Stomach (tissue), 9 donors: ENCODE measurements around the gene NPAT. TPM values are rescaled to one million over a fixed set of nuclear protein-coding genes. Genes with fewer than 3 reads are reported as not detected.
"Not testable (repeated sequence)": the region's sequence is repeated elsewhere in the genome, so short reads cannot be mapped to it uniquely, and the experiment has no call there.

ENCODE experiments used
- DNase-seq, 2 donors: peaks; one replicate each; pipeline versions ENCODE4 v3.0.0 to v3.0.0-alpha.2; 2013 to 2019
- H3K27ac ChIP-seq, 5 donors: fragments of 200-600 bp in 4 of 5; sonication (generic) in 4 of 5; one replicate each; pipeline ENCODE4 v1.5.1; 2013 to 2019; ENCODE audit warnings: mild to moderate bottlenecking in 1 of 5, moderate library complexity in 1 of 5
- H3K27me3 ChIP-seq, 3 donors: fragments of 200-600 bp; sonication (generic); one replicate each; pipeline ENCODE4 v1.5.1; 2017 to 2019; ENCODE audit warnings: mixed run types in 1 of 3
- H3K36me3 ChIP-seq, 4 donors: fragments of 200-600 bp; sonication (generic); 1 replicate in 3 of 4; 2 replicates in 1 of 4; pipeline ENCODE4 v1.5.1; 2016 to 2019
- H3K4me1 ChIP-seq, 4 donors: fragments of 200-600 bp; sonication (generic); one replicate each; pipeline ENCODE4 v1.5.1; 2016 to 2019
- H3K4me3 ChIP-seq, 4 donors: fragments of 200-600 bp; sonication (generic) in 3 of 4; one replicate each; pipeline ENCODE4 v1.5.1; 2016 to 2019; ENCODE audit warnings: mild to moderate bottlenecking in 1 of 4
- H3K9me3 ChIP-seq, 4 donors: fragments of 200-600 bp; sonication (generic); one replicate each; pipeline ENCODE4 v1.5.1; 2016 to 2019
- CTCF ChIP-seq, 7 experiments: fragments of 450-650 bp in 4 of 7; fragments of 200-600 bp in 3 of 7; sonication (generic) in 3 of 7; IDR thresholded peaks; one replicate each; pipeline ENCODE4 v1.5.1; 2016 to 2019; ENCODE audit warnings: antibody characterized with exemption in 7 of 7, control low read depth in 2 of 7, mild to moderate bottlenecking in 1 of 7
- EP300 ChIP-seq: sonication (generic); formaldehyde crosslinking; IDR thresholded peaks from one replicate; pipeline ENCODE4 v1.6.1; 2017; ENCODE audit warnings: antibody characterized with exemption
- POLR2A ChIP-seq, 4 donors: fragments of 450-650 bp; IDR thresholded peaks; one replicate each; pipeline ENCODE4 v1.6.1; 2016; ENCODE audit warnings: antibody characterized with exemption in 4 of 4, control low read depth in 2 of 4, mild to moderate bottlenecking in 1 of 4, moderate library complexity in 1 of 4
- POLR2AphosphoS5 ChIP-seq, 3 donors: sonication (generic); formaldehyde crosslinking; IDR thresholded peaks; one replicate each; pipeline ENCODE4 v1.6.1; 2016; ENCODE audit warnings: antibody characterized with exemption in 3 of 3
- WGBS, 5 donors: extraction: QIAGEN DNeasy Blood & Tissue Kit in 3 of 5; methylation state at CpG; one replicate each; pipeline versions ENCODE4 v1.1.5 to v1.1.7; 2013 to 2018; 5-methylcytosine and 5-hydroxymethylcytosine counted together
- intact Hi-C: fragments of 100-400 bp; cut with DNase I; formaldehyde crosslinking; loops from one replicate; pipeline ENCODE4 v1.15.1; 2023; ENCODE audit warnings: low total_unique reads
- polyA plus RNA-seq, 3 donors: library from polyadenylated mRNA; stranded (reverse); fragments of 200-250 nt; gene quantifications; one replicate each; pipeline ENCODE4 v1.2.3, GENCODE V29; 2013
- total RNA-seq, 5 donors: library from RNA; depleted of rRNA; stranded (reverse); fragments of >200 nt; gene quantifications; one replicate each; pipeline versions ENCODE4 v1.1.0 to v1.2.3, GENCODE V29; 2014 to 2016
- donor health status: healthy with polysubstance abuse.
- donor health status: Bipolar disorder and iron deficiency.
- donor health status: healthy.

The NPAT gene
- total and polyA plus RNA-seq, 8 donors: 2.1 to 36.6 (median 9.3) TPM

DNA sequence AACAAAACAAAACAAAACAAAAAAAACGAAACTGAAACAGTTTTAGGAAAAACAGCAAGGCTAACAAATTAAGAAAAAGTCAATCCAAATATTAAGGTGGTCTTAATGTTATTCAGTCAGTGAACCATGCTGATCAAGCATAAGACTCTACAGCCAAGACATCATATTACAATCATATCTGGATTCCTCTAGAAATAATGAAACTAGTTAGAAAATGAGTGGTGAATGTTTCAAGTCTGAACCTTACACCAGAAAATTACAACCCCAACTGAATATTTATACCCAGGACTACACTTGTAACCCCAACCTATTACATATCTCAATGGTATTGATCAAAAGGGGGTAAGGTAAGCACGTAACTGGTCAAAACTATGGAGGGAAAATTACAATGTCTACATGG is 52.3 kb downstream of the NPAT start:
- no peaks in the 10 kb centered on the region for H3K9me3 ChIP-seq
- no peak for DNase-seq
- H3K36me3 ChIP-seq: peaks cover 18 to 84% (median 80%) of the 10 kb centered on the region in 4 donors
- intact Hi-C loops: no loop called here
- no peak overlapping the region for H3K4me3 ChIP-seq
- H3K4me1 ChIP-seq: no peaks in the 10 kb centered on the region
- no peaks in the 10 kb centered on the region for H3K27me3 ChIP-seq
- TF ChIP-seq EP300 (no peak), POLR2A (IDR thresholded peaks at IDR 0.05) (no peak), CTCF (IDR thresholded peaks at IDR 0.05) (no peak), POLR2AphosphoS5 (IDR thresholded peaks at IDR 0.05) (no peak)
- 75 to 82% (median 76%) methylated on average over 2 of the region's 2 CpGs for WGBS, 5 donors
- H3K27ac ChIP-seq: peak overlapping the region in 1 of 5 donors; percentile 9

DNA sequence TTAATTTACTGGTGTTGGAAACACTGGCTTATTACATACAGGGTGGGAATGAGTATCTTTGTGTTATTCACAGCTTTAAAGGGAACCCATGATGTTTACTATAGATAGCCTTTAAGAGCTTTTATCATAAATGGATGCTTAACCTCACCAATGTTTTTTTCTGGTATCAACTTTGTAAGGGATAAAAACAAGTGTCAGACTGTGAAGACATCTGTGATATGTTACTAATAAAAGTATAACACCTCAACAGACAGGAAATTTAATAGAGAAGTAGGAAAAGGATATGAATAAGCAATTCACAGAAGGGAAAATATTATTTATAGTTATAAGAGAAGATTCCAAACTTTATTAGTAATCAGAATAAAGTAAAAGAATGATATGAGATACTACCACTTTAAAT is 54.8 kb downstream of the NPAT start:
- DNase-seq: no peak
- Histone ChIP-seq H3K4me1 (no peaks in the 10 kb centered on the region), H3K27ac (no peak overlapping the region), H3K4me3 (no peak overlapping the region), H3K36me3 (peaks cover 26 to 85% (median 82%) of the 10 kb centered on the region in 4 donors), H3K9me3 (no peaks in the 10 kb centered on the region), H3K27me3 (no peaks in the 10 kb centered on the region)
- intact Hi-C loops: no loop called here
- TF ChIP-seq EP300 (no peak), POLR2A (IDR thresholded peaks at IDR 0.05) (no peak), POLR2AphosphoS5 (IDR thresholded peaks at IDR 0.05) (no peak), CTCF (IDR thresholded peaks at IDR 0.05) (no peak)

DNA sequence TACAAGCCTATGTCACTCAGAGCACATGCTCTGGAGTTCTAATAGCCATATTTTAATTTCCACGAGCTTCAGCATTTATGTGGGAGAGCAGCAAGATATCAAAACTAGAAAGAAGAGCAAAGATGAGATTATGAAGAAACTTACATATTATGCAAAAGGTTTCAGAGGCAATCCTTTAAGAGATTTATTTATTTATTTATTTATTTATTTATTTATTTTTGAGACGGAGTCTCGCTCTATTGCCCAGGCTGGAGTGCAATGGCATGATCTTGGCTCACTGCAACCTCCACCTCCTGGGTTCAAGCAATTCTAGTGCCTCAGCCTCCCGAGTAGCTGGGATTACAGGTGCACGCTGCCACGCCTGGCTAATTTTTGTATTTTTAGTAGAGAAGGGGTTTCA is 59.6 kb downstream of the NPAT start:
- H3K4me1 ChIP-seq, H3K4me3 ChIP-seq, DNase-seq, H3K27me3 ChIP-seq, intact Hi-C loops, H3K27ac ChIP-seq, H3K9me3 ChIP-seq: not testable (repeated sequence)
- whole genome bisulfite sequencing, 5 donors: 81 to 96% (median 89%) methylated on average over 6 of the region's 6 CpGs
- H3K36me3 ChIP-seq: peaks cover 25 to 100% (median 99%) of the 10 kb centered on the region in 4 donors

DNA sequence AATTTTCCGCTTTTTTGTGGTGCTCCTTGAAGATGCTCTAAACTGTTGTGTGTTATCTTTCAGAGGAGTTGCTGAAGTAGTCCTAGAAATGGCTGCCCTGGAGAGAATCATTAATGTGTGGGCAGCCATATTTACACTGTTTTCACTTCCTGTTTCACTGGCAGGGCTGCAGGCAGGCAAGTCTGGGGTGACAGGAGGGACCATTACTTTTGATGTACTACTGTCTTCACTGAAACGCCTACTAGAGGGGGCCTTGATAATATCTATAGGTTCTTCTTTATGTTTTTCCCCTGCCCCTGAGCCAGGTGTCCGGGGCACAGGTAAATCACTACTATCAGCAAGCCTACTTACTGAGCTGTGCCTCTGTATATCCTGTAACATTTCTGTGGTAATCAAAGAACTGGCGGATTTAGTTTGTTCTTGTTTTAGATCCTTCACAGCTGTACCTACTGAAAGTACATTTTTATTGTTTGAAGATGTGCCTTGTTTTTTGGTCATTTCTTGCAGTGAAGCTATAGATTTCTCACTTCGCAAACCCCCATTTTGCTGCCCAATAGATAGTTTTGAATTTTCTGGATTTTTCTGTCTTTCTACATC is 61.4 kb downstream of the NPAT start:
- peaks cover 24 to 94% (median 87%) of the 10 kb centered on the region in 4 donors for H3K36me3 ChIP-seq
- H3K9me3 ChIP-seq: no peaks in the 10 kb centered on the region
- peak in 1 of 2 donors; percentile 12 for DNase-seq
- TF ChIP-seq CTCF (IDR thresholded peaks at IDR 0.05) (no peak), EP300 (no peak), POLR2A (IDR thresholded peaks at IDR 0.05) (no peak), POLR2AphosphoS5 (IDR thresholded peaks at IDR 0.05) (no peak)
- no peaks in the 10 kb centered on the region for H3K27me3 ChIP-seq
- peaks cover 0 to 5% (median 0%) of the 10 kb centered on the region in 4 donors for H3K4me1 ChIP-seq
- 84 to 90% (median 88%) methylated on average over 5 of the region's 5 CpGs for WGBS, 5 donors
- no peak overlapping the region for H3K4me3 ChIP-seq
- no peak overlapping the region for H3K27ac ChIP-seq
- intact Hi-C loops: no loop called here

GRCh38 chr11:108154591-108154990 is 67.8 kb downstream of the NPAT start:
- Histone ChIP-seq H3K4me1 (peaks cover 0 to 9% (median 0%) of the 10 kb centered on the region in 4 donors), H3K4me3 (no peak overlapping the region), H3K9me3 (no peaks in the 10 kb centered on the region), H3K36me3 (peaks cover 10 to 85% (median 67%) of the 10 kb centered on the region in 4 donors), H3K27ac (no peak overlapping the region), H3K27me3 (no peaks in the 10 kb centered on the region)
- no peak for TF ChIP-seq POLR2AphosphoS5 (IDR thresholded peaks at IDR 0.05)
- no peak for TF ChIP-seq EP300
- no peak for TF ChIP-seq CTCF (IDR thresholded peaks at IDR 0.05)
- no peak for TF ChIP-seq POLR2A (IDR thresholded peaks at IDR 0.05)
- WGBS, 5 donors: 43 to 56% (median 45%) methylated on average over 2 of the region's 2 CpGs
- DNase-seq: no peak
- intact Hi-C loops: no loop called here
